MM.1S (cell line): ENCODE data around the gene DENND1A.

Experiments
- DNase-seq: peaks from one replicate; pipeline ENCODE4 v3.0.0-alpha.2; 2015
- H2AFZ ChIP-seq: fragments of 300-600 bp; sonication (generic); 2 replicates; pipeline ENCODE4 v1.6.0; 2016; ENCODE audit warnings: antibody characterized with exemption, low read length
- H3F3A ChIP-seq: fragments of 300-600 bp; sonication (generic); 2 replicates; pipeline ENCODE4 v1.6.1; 2016; ENCODE audit warnings: mild to moderate bottlenecking, antibody characterized with exemption, low read length, moderate library complexity, mixed read lengths; ENCODE audit not compliant: insufficient read depth
- H3K27ac ChIP-seq: fragments of 300-600 bp; sonication (generic); 2 replicates; pipeline ENCODE4 v1.5.1; 2016; ENCODE audit warnings: mild to moderate bottlenecking, low read length
- H3K27me3 ChIP-seq: fragments of 300-600 bp; sonication (generic); replicated peaks from 2 replicates; pipeline ENCODE4 v1.6.0; 2016; ENCODE audit warnings: low read length; ENCODE audit not compliant: insufficient read depth
- H3K36me3 ChIP-seq: fragments of 300-600 bp; sonication (generic); replicated peaks from 2 replicates; pipeline ENCODE4 v1.6.1; 2016; ENCODE audit warnings: mild to moderate bottlenecking, low read length, mixed read lengths; ENCODE audit not compliant: insufficient read depth
- H3K4me1 ChIP-seq: fragments of 300-600 bp; sonication (generic); 2 replicates; pipeline ENCODE4 v1.6.1; 2016; ENCODE audit warnings: low read length, mixed read lengths
- H3K4me2 ChIP-seq: fragments of 300-600 bp; sonication (generic); 2 replicates; pipeline ENCODE4 v1.6.0; 2016; ENCODE audit warnings: low read depth, low read length
- H3K4me3 ChIP-seq: fragments of 300-600 bp; sonication (generic); 2 replicates; pipeline ENCODE4 v1.5.1; 2016; ENCODE audit warnings: low read length, mixed read lengths
- H3K79me2 ChIP-seq: fragments of 300-600 bp; sonication (generic); 2 replicates; pipeline ENCODE4 v1.6.1; 2016; ENCODE audit warnings: mixed run types, low read length, mixed read lengths
- H3K9ac ChIP-seq: fragments of 300-600 bp; sonication (generic); 2 replicates; pipeline ENCODE4 v1.6.1; 2016; ENCODE audit warnings: low read length, mixed read lengths
- H3K9me2 ChIP-seq: fragments of 300-600 bp; sonication (generic); replicated peaks from 2 replicates; pipeline ENCODE4 v1.6.1; 2016; ENCODE audit warnings: mild to moderate bottlenecking, low read length, mixed read lengths; ENCODE audit not compliant: insufficient read depth
- H3K9me3 ChIP-seq: fragments of 300-600 bp; sonication (generic); replicated peaks from 2 replicates; pipeline ENCODE4 v1.6.1; 2016; ENCODE audit warnings: mild to moderate bottlenecking, low read length, mixed read lengths; ENCODE audit not compliant: insufficient read depth
- H4K20me1 ChIP-seq: fragments of 300-600 bp; sonication (generic); 2 replicates; pipeline ENCODE4 v1.6.1; 2016; ENCODE audit warnings: mild to moderate bottlenecking, low read length, moderate library complexity, mixed read lengths; ENCODE audit not compliant: insufficient read depth
- CTCF ChIP-seq: fragments of 300-600 bp; sonication (generic); IDR thresholded peaks from 2 replicates; pipeline ENCODE4 v1.5.1; 2016; ENCODE audit warnings: antibody characterized with exemption, low read length, mixed read lengths
- EZH2 ChIP-seq: fragments of 300-600 bp; sonication (generic); optimal IDR thresholded peaks from 2 replicates; pipeline ENCODE3; 2017; ENCODE audit warnings: low read depth, mild to moderate bottlenecking, antibody characterized with exemption, low read length, mixed read lengths
- EZH2phosphoT487 ChIP-seq: fragments of 300-600 bp; sonication (generic); IDR thresholded peaks from 2 replicates; pipeline ENCODE4 v1.6.1; 2018; ENCODE audit warnings: antibody characterized with exemption, low read length

DENND1A gene

GRCh38 chr9:123832176-123832575, 97.8 kb downstream of the DENND1A start:
- no peaks in the 10 kb centered on the region for H3K27me3 ChIP-seq
- peaks cover 13% of the 10 kb centered on the region for H3K79me2 ChIP-seq

GRCh38 chr9:123828449-123828848, 101.5 kb downstream of the DENND1A start:
- Histone ChIP-seq H3K4me2 (no peak overlapping the region), H3K36me3 (no peaks in the 10 kb centered on the region), H3K9ac (no peak overlapping the region), H3K4me1 (no peaks in the 10 kb centered on the region), H2AFZ (no peak overlapping the region), H3F3A (no peaks in the 10 kb centered on the region), H3K9me2 (no peaks in the 10 kb centered on the region), H3K27me3 (no peaks in the 10 kb centered on the region), H3K27ac (no peak overlapping the region), H4K20me1 (no peaks in the 10 kb centered on the region), H3K79me2 (no peaks in the 10 kb centered on the region), H3K9me3 (no peaks in the 10 kb centered on the region), H3K4me3 (no peak overlapping the region)
- TF ChIP-seq CTCF (no peak), EZH2 (no peak), EZH2phosphoT487 (no peak)
- no peak for DNase-seq

More at GRCh38 chr9:123832176-123832575, 97.8 kb downstream of the DENND1A start:
- DNase-seq: no peak
- no peak overlapping the region for H2AFZ ChIP-seq
- no peaks in the 10 kb centered on the region for H4K20me1 ChIP-seq
- no peak overlapping the region for H3K9ac ChIP-seq
- H3K4me3 ChIP-seq: no peak overlapping the region
- H3K9me3 ChIP-seq: no peaks in the 10 kb centered on the region
- H3K9me2 ChIP-seq: no peaks in the 10 kb centered on the region
- no peak overlapping the region for H3K4me2 ChIP-seq
- H3F3A ChIP-seq: no peaks in the 10 kb centered on the region
- H3K36me3 ChIP-seq: no peaks in the 10 kb centered on the region
- H3K4me1 ChIP-seq: peaks cover 18% of the 10 kb centered on the region
- no peak for TF ChIP-seq EZH2
- TF ChIP-seq EZH2phosphoT487: no peak
- no peak for TF ChIP-seq CTCF
- H3K27ac ChIP-seq: no peak overlapping the region

- Histone ChIP-seq H4K20me1 (no peaks in the 10 kb centered on the region), H3K9ac (no peak overlapping the region), H3K4me1 (no peaks in the 10 kb centered on the region), H3K9me3 (no peaks in the 10 kb centered on the region), H3K27ac (no peak overlapping the region), H3K4me3 (no peak overlapping the region), H3K36me3 (no peaks in the 10 kb centered on the region), H3F3A (no peaks in the 10 kb centered on the region), H3K9me2 (no peaks in the 10 kb centered on the region), H3K27me3 (no peaks in the 10 kb centered on the region), H2AFZ (no peak overlapping the region), H3K79me2 (no peaks in the 10 kb centered on the region), H3K4me2 (no peak overlapping the region)
- no peak for DNase-seq
- TF ChIP-seq CTCF: no peak
- TF ChIP-seq EZH2: no peak
- TF ChIP-seq EZH2phosphoT487: no peak
Measured at GRCh38 chr9:123825342-123826060, 104.4 kb downstream of the DENND1A start.
